Subcutaneous adipose tissue (tissue), 4 donors: Measurements from ENCODE around the gene TMEM117. TPM values are rescaled to one million over a fixed set of nuclear protein-coding genes. Genes with fewer than 3 reads are reported as not detected.

Experiments
- total RNA-seq, 4 donors: library from RNA; depleted of rRNA; stranded (reverse); fragments of >200 nt; gene quantifications; one replicate each; pipeline ENCODE4 v1.1.0, GENCODE V29; 2016
- TF ChIP-seq, protein P1 (sequence below): fragments of 450-650 bp; IDR thresholded peaks from one replicate; pipeline ENCODE4 v1.5.1; 2016; ENCODE audit warnings: low read depth, mild to moderate bottlenecking, control low read depth, antibody characterized with exemption, moderate library complexity

The TMEM117 gene
- total RNA-seq, 4 donors from 2014 or later = 3.8 to 9.1 (median 7.6) TPM

DNA sequence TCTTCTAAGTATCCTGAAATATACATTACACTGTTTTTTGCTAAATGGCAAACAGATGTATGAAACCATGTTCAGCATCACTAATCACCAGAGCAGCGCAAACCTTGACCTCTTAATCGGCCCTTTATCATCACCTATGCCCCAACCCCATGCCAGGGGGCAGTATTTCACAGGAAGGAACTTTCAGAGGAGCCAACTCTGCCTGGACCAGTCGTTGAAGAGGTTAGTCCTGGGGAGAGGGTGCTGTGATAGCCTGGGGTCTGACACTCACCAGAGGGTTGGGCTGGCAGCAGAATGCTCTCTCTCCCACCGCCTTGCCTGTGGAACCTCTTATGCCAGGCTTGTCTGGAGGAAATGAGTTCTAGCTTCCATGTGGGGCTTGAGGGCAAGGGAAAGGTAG lies 411.7 kb downstream of the TMEM117 start:
- TF ChIP-seq, protein P1, sequence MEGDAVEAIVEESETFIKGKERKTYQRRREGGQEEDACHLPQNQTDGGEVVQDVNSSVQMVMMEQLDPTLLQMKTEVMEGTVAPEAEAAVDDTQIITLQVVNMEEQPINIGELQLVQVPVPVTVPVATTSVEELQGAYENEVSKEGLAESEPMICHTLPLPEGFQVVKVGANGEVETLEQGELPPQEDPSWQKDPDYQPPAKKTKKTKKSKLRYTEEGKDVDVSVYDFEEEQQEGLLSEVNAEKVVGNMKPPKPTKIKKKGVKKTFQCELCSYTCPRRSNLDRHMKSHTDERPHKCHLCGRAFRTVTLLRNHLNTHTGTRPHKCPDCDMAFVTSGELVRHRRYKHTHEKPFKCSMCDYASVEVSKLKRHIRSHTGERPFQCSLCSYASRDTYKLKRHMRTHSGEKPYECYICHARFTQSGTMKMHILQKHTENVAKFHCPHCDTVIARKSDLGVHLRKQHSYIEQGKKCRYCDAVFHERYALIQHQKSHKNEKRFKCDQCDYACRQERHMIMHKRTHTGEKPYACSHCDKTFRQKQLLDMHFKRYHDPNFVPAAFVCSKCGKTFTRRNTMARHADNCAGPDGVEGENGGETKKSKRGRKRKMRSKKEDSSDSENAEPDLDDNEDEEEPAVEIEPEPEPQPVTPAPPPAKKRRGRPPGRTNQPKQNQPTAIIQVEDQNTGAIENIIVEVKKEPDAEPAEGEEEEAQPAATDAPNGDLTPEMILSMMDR = no peak

DNA sequence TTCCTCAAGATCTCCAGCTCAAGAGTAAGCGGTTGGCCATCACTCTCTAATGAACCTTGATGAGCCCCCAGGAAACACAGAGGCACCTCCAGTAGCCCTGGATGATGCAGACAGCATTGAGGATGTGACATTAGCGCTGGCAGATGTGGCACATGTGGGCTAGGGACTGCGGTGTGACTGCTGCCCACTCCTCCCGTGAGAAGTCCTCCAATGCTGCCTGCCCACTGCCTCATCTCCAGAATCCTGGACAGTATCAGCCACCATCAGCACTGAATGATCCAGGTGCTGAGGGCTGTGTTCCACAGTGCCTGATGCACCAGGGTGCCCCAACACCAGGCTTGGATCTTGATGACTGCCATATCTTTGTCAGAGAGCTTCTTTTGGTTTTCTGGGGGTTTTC lies 412.6 kb downstream of the TMEM117 start:
- TF ChIP-seq, protein P1 = no peak

DNA sequence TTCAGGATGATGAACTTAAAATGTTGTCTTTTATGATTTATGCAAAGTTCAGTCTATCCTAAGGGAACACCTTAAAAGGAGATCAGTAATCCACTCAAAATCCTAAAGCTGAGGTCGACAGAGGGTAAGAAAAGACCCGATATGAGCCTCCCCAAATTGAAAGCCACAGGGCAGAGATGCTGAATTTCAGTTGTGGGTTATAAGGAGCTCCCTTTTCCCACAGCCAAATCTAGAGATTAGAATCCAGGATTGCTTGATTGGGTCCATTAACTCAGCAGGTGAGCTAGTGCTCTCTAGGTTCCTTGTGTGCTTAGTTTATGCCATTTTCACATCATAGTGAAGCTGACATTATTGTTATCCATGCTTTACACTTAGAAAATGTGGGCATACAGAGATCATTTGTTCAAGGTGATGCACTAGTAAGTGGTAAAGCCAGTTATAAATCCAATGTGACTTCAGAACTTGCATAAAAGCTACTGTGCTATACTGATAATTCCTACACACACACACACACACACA lies 417.5 kb downstream of the TMEM117 start:
- TF ChIP-seq, protein P1 = no peak

DNA sequence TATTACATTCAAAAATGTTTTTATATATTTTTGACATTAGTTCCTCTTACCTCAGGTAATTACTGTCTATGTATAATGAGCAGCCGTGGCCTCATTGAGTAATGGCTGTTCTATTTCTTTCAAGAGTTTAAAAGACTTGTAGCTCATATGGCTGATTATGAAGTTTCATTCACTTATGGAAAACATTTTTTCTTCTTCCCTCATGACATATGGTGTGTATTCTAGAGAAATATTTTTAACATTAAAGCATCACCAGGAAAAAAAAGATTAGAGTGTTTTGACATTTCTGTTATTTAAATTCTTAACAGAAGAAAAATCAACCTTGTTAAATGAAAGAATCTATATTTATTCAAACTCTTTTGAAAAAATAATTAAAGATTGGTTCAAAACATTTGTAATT lies 422.4 kb downstream of the TMEM117 start:
- TF ChIP-seq, protein P1 = no peak

DNA sequence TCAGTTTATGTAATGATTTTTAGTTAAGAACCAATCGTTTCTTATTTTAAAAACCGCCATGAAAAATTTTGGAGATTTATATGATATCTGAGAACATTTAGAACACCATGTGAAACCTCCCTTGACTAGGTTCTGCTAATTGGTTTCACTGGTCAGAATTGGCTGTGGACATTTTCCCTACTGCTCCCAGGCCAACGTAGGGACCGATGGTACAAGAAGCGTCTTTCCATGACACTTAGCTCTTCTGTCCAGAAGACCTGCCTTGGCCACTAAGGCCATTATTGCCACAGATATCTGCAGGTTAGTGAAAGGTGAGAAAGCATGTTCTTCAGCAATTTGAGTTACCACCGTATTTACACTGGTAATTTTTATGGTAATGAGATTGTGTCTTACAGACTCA lies 424.0 kb downstream of the TMEM117 start:
- TF ChIP-seq, protein P1 = no peak

DNA sequence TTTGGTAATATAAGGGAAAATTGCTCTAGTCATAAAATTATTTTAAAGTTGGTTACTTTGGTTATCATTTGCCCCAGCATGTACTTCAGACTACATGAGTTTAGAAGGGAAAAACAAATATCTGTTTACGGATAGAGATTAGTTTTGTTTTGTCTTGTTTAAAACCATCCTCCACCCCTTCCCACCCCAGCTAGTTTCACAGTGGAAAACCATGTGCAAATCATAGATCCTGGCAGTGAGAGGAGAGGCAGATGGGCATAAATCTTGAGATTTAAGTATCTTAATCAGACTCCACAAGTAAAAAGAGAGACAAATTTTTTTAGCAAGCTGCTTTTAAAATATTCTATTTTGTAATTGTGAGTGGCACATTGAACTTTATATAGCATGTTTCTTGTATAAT lies 424.7 kb downstream of the TMEM117 start:
- TF ChIP-seq, protein P1 = no peak

DNA sequence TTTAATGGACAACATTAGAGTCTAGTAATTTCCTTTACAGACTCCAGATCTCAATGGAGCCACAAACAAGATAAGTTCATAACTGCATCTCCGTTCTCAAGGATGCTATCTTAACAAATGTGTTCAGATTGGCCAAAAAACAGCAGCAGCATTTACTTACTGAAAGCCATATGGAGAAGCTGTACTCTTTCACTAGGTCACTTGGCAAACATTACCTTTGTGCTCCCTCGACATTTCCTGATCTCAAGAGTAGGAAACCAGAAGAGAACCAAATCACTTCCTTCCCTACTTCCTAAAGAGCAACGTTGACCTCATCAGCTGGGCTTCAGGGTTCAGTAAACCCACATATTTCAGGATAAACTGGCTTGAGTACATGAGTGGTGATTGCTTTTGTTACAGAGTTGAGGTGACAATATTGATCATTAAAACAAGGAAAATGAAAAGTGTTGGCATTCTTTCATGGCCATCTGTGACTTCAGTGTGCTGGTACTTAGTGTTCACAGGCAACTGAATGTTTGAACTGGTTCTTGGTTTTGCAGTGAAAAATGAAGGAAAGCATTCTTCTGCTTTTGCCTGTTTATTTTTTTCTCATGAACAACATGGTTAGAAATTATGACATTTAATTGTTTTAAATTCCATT lies 449.6 kb downstream of the TMEM117 start:
- TF ChIP-seq, protein P1 = no peak
